HepG2 (cell line): ENCODE measurements around the gene PARD3. TPM values are rescaled to one million over a fixed set of nuclear protein-coding genes. Genes with fewer than 3 reads are reported as not detected.

ENCODE experiments used
- ATAC-seq: fragments of 200-7000 bp; cut with Tn5 transposase; 3 replicates; pipeline ENCODE4 v1.9.1; 2020; ENCODE audit warnings: mild to moderate bottlenecking, moderate library complexity
- BruUV-seq: library from RNA; stranded (reverse); fragments of 400-500 nt; replicated peaks from 2 replicates; lab custom pipeline; 2021; lab: Mats Ljungman, UMichigan
- CTCF ChIA-PET: fragments of 300-600 bp; formaldehyde crosslinking; extraction: SDS; loops from one replicate; lab custom pipeline; 2021; ENCODE audit warnings: low total read pairs, inconsistent platforms, low intra/inter-chr PET ratio; lab: Yijun Ruan, JAX
- POLR2A ChIA-PET: fragments of 350-600 bp; sonication (Branson Sonifier 250); formaldehyde crosslinking; loops from one replicate; lab custom pipeline; 2020; ENCODE audit warnings: antibody characterized with exemption, inconsistent platforms; lab: Yijun Ruan, JAX
- DNase-seq: peaks from one replicate; pipeline ENCODE4 v3.0.0-alpha.2; 2015; ENCODE audit warnings: low spot score
- FAIRE-seq: peaks from 3 replicates; lab custom pipeline; 2011; peaks lifted over from hg19 to GRCh38; lab: Jason Lieb, UNC
- H2AFZ ChIP-seq: one replicate; pipeline ENCODE4 v1.6.1; 2011; ENCODE audit warnings: low read length, inconsistent platforms
- H3K27ac ChIP-seq: fragments of 300-600 bp; 3 replicates; pipeline ENCODE4 v1.8.0; 2011; ENCODE audit warnings: mixed run types, mild to moderate bottlenecking, mixed read lengths, low read length, inconsistent platforms; ENCODE audit not compliant: insufficient read depth; ENCODE audit errors: extremely low read length
- H3K27me3 ChIP-seq, 2 experiments: fragments of 200-600 bp in 1 of 2; 2 replicates in 1 of 2; 3 replicates in 1 of 2; pipeline versions ENCODE4 v1.6.0 to v1.8.0; 2011; ENCODE audit warnings: low read length in 2 of 2, mild to moderate bottlenecking in 2 of 2, moderate library complexity in 2 of 2, inconsistent platforms in 1 of 2; ENCODE audit not compliant: insufficient read depth in 2 of 2, control insufficient read depth in 1 of 2
- H3K36me3 ChIP-seq, 2 experiments: fragments of 200-600 bp in 1 of 2; replicated peaks in 1 of 2; 2 replicates in 1 of 2; 3 replicates in 1 of 2; pipeline versions ENCODE4 v1.5.1 to v1.8.0; 2011; ENCODE audit warnings: low read length in 2 of 2, inconsistent platforms in 1 of 2; ENCODE audit not compliant: insufficient read depth in 2 of 2, control insufficient read depth in 1 of 2
- H3K4me1 ChIP-seq: 2 replicates; pipeline ENCODE4 v1.5.1; 2012; ENCODE audit warnings: low read length, inconsistent platforms; ENCODE audit not compliant: insufficient read depth
- H3K4me2 ChIP-seq: 2 replicates; pipeline ENCODE4 v1.6.0; 2011; ENCODE audit warnings: low read depth, low read length, inconsistent platforms
- H3K4me3 ChIP-seq, 3 experiments: fragments of 200-600 bp in 1 of 3; sonication (generic), shearing (Covaris generic) in 1 of 3; replicated peaks in 1 of 3; 2 replicates each; pipeline ENCODE4 v1.5.1; 2011 to 2016; ENCODE audit warnings: low read length in 3 of 3, inconsistent platforms in 2 of 3, low read depth in 2 of 3, mild to moderate bottlenecking in 2 of 3, control low read depth in 1 of 3, mixed read lengths in 1 of 3; ENCODE audit not compliant: insufficient read depth in 1 of 3
- H3K79me2 ChIP-seq: one replicate; pipeline ENCODE4 v1.6.1; 2011; ENCODE audit warnings: low read length, inconsistent platforms; ENCODE audit not compliant: insufficient read depth
- H3K9ac ChIP-seq: 2 replicates; pipeline ENCODE4 v1.6.0; 2011; ENCODE audit warnings: mild to moderate bottlenecking, low read depth, low read length, inconsistent platforms; ENCODE audit not compliant: insufficient read depth
- H3K9me3 ChIP-seq: 2 replicates; pipeline ENCODE4 v1.5.1; 2012; ENCODE audit warnings: mild to moderate bottlenecking, low read length
- H4K20me1 ChIP-seq: 2 replicates; pipeline ENCODE4 v1.6.0; 2011; ENCODE audit warnings: inconsistent platforms, mild to moderate bottlenecking, low read length, moderate library complexity; ENCODE audit not compliant: insufficient read depth
- KLF16 ChIP-seq, 2 experiments: sonication (generic) in 1 of 2; formaldehyde crosslinking in 1 of 2; IDR thresholded peaks; 2 replicates each; pipeline versions ENCODE4 v1.6.1 to v1.8.0; 2016 to 2023; ENCODE audit warnings: missing genetic modification reagents in 2 of 2, missing compliant biosample characterization in 1 of 2
- NR2F6 ChIP-seq, 2 experiments: IDR thresholded peaks; 2 replicates each; pipeline ENCODE4 v1.6.1; 2016; ENCODE audit warnings: antibody characterized with exemption in 1 of 2, mild to moderate bottlenecking in 1 of 2
- RNF219 ChIP-seq: sonication (generic); formaldehyde crosslinking; IDR thresholded peaks from 2 replicates; pipeline ENCODE4 v1.5.0; 2020; ENCODE audit warnings: mild to moderate bottlenecking, missing genetic modification reagents
- ZBTB14 ChIP-seq: sonication (generic); formaldehyde crosslinking; IDR thresholded peaks from 2 replicates; pipeline ENCODE4 v1.4.0; 2020; ENCODE audit warnings: missing genetic modification reagents
- ZNF121 ChIP-seq: sonication (generic); formaldehyde crosslinking; IDR thresholded peaks from 2 replicates; pipeline ENCODE4 v1.5.0; 2020; ENCODE audit warnings: mild to moderate bottlenecking, missing genetic modification reagents
- ZSCAN21 ChIP-seq: sonication (generic); formaldehyde crosslinking; IDR thresholded peaks from 2 replicates; pipeline ENCODE4 v1.8.0; 2022; ENCODE audit warnings: mild to moderate bottlenecking, missing genetic modification reagents, moderate library complexity, borderline replicate concordance
- WGBS: methylation state at CpG from one replicate; pipeline ENCODE4 v1.1.6; 2017; ENCODE audit warnings: low lambda C conversion rate; 5-methylcytosine and 5-hydroxymethylcytosine counted together
- in situ Hi-C: cut with HindIII; loops from 2 replicates; pipeline ENCODE4 v1.10.0; 2017; ENCODE audit warnings: low pct_unique_long_range_greater_than_20kb; ENCODE audit not compliant: extremely low pct_ligation_motif_present
- intact Hi-C: fragments of 100-400 bp; cut with micrococcal nuclease; formaldehyde crosslinking; loops from one replicate; pipeline ENCODE4 v1.10.0; 2022; ENCODE audit not compliant: unreplicated experiment
- polyA plus RNA-seq, 8 experiments: library from polyadenylated mRNA; depleted of rRNA in 3 of 8; stranded (reverse) in 7 of 8; unstranded in 1 of 8; fragments of >200 nt; fragmentation: Illumina TruSeq in 4 of 8; extraction: Trizol in 4 of 8; gene quantifications; 2 replicates each; pipeline versions ENCODE4 v1.2.1 to v1.2.3, GENCODE V29; 2011 to 2016; ENCODE audit warnings: low read depth in 4 of 8, missing spikeins in 1 of 8, mixed read lengths in 1 of 8; ENCODE audit not compliant: insufficient read depth in 1 of 8
- total RNA-seq, 5 experiments: library from RNA; depleted of rRNA; stranded (reverse); fragments of >200 nt; fragmentation: Illumina TruSeq; extraction: Trizol; gene quantifications; 2 replicates each; pipeline ENCODE4 v1.2.3, GENCODE V29; 2016; ENCODE audit warnings: low read depth in 1 of 5

PARD3 gene
- total and polyA plus RNA-seq, 2 of the 13 experiments (the other 11 are each of a cell fraction or from before 2014, with no cell fraction given), result 40.9 to 60.0 TPM

DNA sequence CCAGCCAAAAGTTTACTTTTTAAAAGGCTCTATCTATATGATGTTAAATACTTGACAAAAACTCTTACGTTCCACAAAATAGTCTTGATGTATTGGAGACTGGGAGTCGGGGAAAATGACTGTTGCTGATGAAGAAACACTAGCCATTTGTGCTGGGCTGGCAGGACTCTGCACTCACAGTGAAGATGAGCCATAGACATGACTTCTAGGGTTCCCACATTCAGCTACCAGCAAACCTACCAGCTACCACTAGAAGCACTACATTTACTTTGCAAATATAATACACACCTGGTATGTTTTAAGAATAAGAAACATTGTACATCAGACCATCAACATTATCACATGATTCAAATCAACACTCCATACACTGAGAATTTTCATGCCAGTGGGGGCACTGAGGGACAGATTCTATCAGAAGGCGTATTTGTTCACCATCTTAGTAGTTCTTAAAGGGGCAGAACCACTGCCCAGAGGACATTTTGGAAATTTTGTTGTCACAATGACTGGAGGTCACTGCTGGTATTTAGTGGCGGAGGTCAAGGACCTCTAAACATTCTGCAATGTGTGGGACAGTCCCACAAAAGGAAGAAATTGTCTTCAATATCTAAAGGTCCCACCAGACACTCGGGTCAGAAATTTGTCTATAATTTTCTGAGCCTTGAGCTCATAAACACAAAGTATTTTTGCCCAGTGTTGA is 52.3 kb downstream of the PARD3 start (continued):
- no peak for TF ChIP-seq RNF219
- TF ChIP-seq ZBTB14 (CRISPR knock-in tag), result no peak
- no peak for TF ChIP-seq KLF16 (CRISPR knock-in tag; IDR thresholded peaks at IDR 0.05)
- TF ChIP-seq NR2F6 (IDR thresholded peaks at IDR 0.05), result peak; percentile 91
- peak; percentile 70 for TF ChIP-seq NR2F6 (CRISPR knock-in tag; IDR thresholded peaks at IDR 0.05)

DNA sequence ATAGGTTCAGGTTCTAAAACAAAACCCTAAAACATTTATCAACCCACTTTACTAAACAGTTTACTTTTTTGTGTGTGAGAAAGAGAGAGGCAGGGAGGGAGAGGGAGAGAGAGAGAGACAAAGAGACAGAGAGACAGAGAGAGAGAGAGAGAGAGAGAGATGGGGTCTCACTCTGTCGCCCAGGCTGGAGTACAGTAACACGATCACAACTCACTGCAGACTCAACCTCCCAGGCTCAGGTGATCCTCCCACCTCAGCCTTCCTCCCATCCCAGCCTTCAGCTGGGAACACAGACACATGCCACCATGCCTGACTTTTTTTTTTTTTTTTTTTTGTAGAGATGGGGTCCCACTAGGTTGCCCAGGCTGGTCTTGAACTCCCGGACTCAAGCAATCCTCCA is 52.9 kb downstream of the PARD3 start:
- ChIA-PET CTCF (no interaction called here), POLR2A (no interaction called here)
- Histone ChIP-seq H3K36me3 (no peaks in the 10 kb centered on the region), H3K9me3 (no peaks in the 10 kb centered on the region), H3K4me1 (peaks cover 64% of the 10 kb centered on the region), H3K27me3 (no peaks in the 10 kb centered on the region), H3K27ac (no peak overlapping the region), H3K9ac (no peak overlapping the region), H3K4me3 (no peak overlapping the region), H3K79me2 (peaks cover 95% of the 10 kb centered on the region), H4K20me1 (peaks cover 32% of the 10 kb centered on the region), H2AFZ (no peak overlapping the region), H3K4me2 (no peak overlapping the region)
- in situ Hi-C loops (no loop called here), intact Hi-C loops (loop anchor here (2.0 kb wide), 1 partner anchor 15 kb away; no protein-coding TSS in a partner anchor)
- 94% methylated on average over 3 of the region's 3 CpGs for WGBS
- ATAC-seq (no peak), DNase-seq (no peak), FAIRE-seq (no peak)
- no TSS peak for BruUV-seq
- 0 out of 2 replicates have a peak, but pooled peaks have one; percentile 31 for TF ChIP-seq ZNF121 (CRISPR knock-in tag)
- TF ChIP-seq ZSCAN21 (CRISPR knock-in tag), result no peak
